IMR-90 (cell line): ENCODE results near the gene CALR. TPM values are rescaled to one million over a fixed set of nuclear protein-coding genes. Genes with fewer than 3 reads are reported as not detected.

Source experiments
- ATAC-seq: fragments of 200-7000 bp; cut with Tn5 transposase; 2 replicates; pipeline ENCODE4 v1.9.1; 2020; ENCODE audit warnings: low read depth, mild to moderate bottlenecking, moderate library complexity
- BruUV-seq: library from RNA; stranded (reverse); fragments of 400-500 nt; replicated peaks from 2 replicates; lab custom pipeline; 2021; lab: Mats Ljungman, UMichigan
- CTCF ChIA-PET: fragments of 300-600 bp; formaldehyde crosslinking; extraction: SDS; loops from one replicate; lab custom pipeline; 2021; ENCODE audit warnings: antibody characterized with exemption; lab: Yijun Ruan, JAX
- POLR2A ChIA-PET: fragments of 300-600 bp; sonication (Branson Sonifier 250); formaldehyde crosslinking; loops from one replicate; lab custom pipeline; 2022; ENCODE audit warnings: antibody characterized with exemption; ENCODE audit not compliant: unreplicated experiment; lab: Charles Lee
- DNase-seq: peaks from one replicate; pipeline ENCODE4 v3.0.0; 2013
- H2AFZ ChIP-seq: replicated peaks from 2 replicates; pipeline ENCODE3; 2013; ENCODE audit warnings: low read length, mild to moderate bottlenecking; ENCODE audit not compliant: poor library complexity
- H2AK5ac ChIP-seq: 2 replicates; pipeline ENCODE4 v1.6.1; 2013; ENCODE audit warnings: low read depth, low read length, inconsistent platforms
- H2AK9ac ChIP-seq: replicated peaks from 2 replicates; pipeline ENCODE3; 2013; ENCODE audit warnings: mild to moderate bottlenecking, low read depth, low read length, moderate library complexity; ENCODE audit not compliant: poor library complexity
- H2BK120ac ChIP-seq: 2 replicates; pipeline ENCODE4 v1.6.1; 2013; ENCODE audit warnings: low read depth, low read length, inconsistent platforms
- H2BK15ac ChIP-seq: 3 replicates; pipeline ENCODE4 v1.6.1; 2013; ENCODE audit warnings: low read depth, low read length, inconsistent platforms
- H2BK20ac ChIP-seq: 2 replicates; pipeline ENCODE4 v1.6.1; 2013; ENCODE audit warnings: low read depth, mild to moderate bottlenecking, inconsistent platforms, low read length, moderate library complexity
- H2BK5ac ChIP-seq: 2 replicates; pipeline ENCODE4 v1.6.1; 2013; ENCODE audit warnings: mild to moderate bottlenecking, low read depth, low read length, inconsistent platforms; ENCODE audit not compliant: poor library complexity, severe bottlenecking
- H3K14ac ChIP-seq: replicated peaks from 2 replicates; pipeline ENCODE4 v1.6.1; 2013; ENCODE audit warnings: low read depth, low read length, inconsistent platforms
- H3K18ac ChIP-seq: 2 replicates; pipeline ENCODE4 v1.6.1; 2013; ENCODE audit warnings: low read depth, low read length, control low read depth
- H3K23ac ChIP-seq: 2 replicates; pipeline ENCODE4 v1.6.1; 2013; ENCODE audit warnings: low read depth, low read length, inconsistent platforms
- H3K27ac ChIP-seq: 2 replicates; pipeline ENCODE4 v1.5.1; 2013; ENCODE audit warnings: mild to moderate bottlenecking, control low read depth, low read length; ENCODE audit not compliant: insufficient read depth
- H3K27me3 ChIP-seq: 2 replicates; pipeline ENCODE4 v1.6.1; 2013; ENCODE audit warnings: low read length; ENCODE audit not compliant: control insufficient read depth, insufficient read depth
- H3K36me3 ChIP-seq: 2 replicates; pipeline ENCODE4 v1.6.1; 2013; ENCODE audit warnings: low read length, mixed read lengths; ENCODE audit not compliant: control insufficient read depth, insufficient read depth
- H3K4ac ChIP-seq: 2 replicates; pipeline ENCODE4 v1.6.1; 2013; ENCODE audit warnings: low read depth, low read length, inconsistent platforms
- H3K4me1 ChIP-seq: 2 replicates; pipeline ENCODE4 v1.6.1; 2013; ENCODE audit warnings: low read length, mixed read lengths; ENCODE audit not compliant: control insufficient read depth, insufficient read depth
- H3K4me2 ChIP-seq: 2 replicates; pipeline ENCODE4 v1.6.1; 2013; ENCODE audit warnings: low read depth, mild to moderate bottlenecking, control low read depth, low read length, moderate library complexity
- H3K4me3 ChIP-seq: 2 replicates; pipeline ENCODE4 v1.5.1; 2013; ENCODE audit warnings: low read depth, mild to moderate bottlenecking, control low read depth, low read length, moderate library complexity; ENCODE audit not compliant: insufficient read depth
- H3K56ac ChIP-seq: 2 replicates; pipeline ENCODE4 v1.6.1; 2013; ENCODE audit warnings: low read length, inconsistent platforms; ENCODE audit not compliant: insufficient read depth; ENCODE audit errors: extremely low read depth
- H3K79me1 ChIP-seq, 2 experiments: 2 replicates each; pipeline ENCODE4 v1.6.1; 2013; ENCODE audit warnings: low read length in 2 of 2, inconsistent platforms in 1 of 2, low read depth in 1 of 2
- H3K9ac ChIP-seq: 2 replicates; pipeline ENCODE4 v1.6.1; 2013; ENCODE audit warnings: low read depth, low read length, control low read depth
- H3K9me1 ChIP-seq: 2 replicates; pipeline ENCODE4 v1.6.1; 2013; ENCODE audit warnings: low read length, inconsistent platforms; ENCODE audit not compliant: insufficient read depth
- H3K9me3 ChIP-seq: 2 replicates; pipeline ENCODE4 v1.6.1; 2013; ENCODE audit warnings: low read length; ENCODE audit not compliant: control insufficient read depth, insufficient read depth
- H4K20me1 ChIP-seq: 2 replicates; pipeline ENCODE4 v1.6.1; 2013; ENCODE audit warnings: low read length, inconsistent platforms; ENCODE audit not compliant: insufficient read depth
- H4K5ac ChIP-seq: 2 replicates; pipeline ENCODE4 v1.6.1; 2013; ENCODE audit warnings: mild to moderate bottlenecking, low read depth, low read length, control low read depth
- H4K8ac ChIP-seq, 2 experiments: 2 replicates each; pipeline ENCODE4 v1.6.1; 2013; ENCODE audit warnings: low read depth in 2 of 2, low read length in 2 of 2, control low read depth in 1 of 2, inconsistent platforms in 1 of 2
- H4K91ac ChIP-seq: 2 replicates; pipeline ENCODE4 v1.6.1; 2013; ENCODE audit warnings: low read depth, low read length, inconsistent platforms; ENCODE audit not compliant: insufficient read depth
- BHLHE40 ChIP-seq: fragments of 150-350 bp; IDR thresholded peaks from 2 replicates; pipeline ENCODE4 v1.6.1; 2016; ENCODE audit warnings: mild to moderate bottlenecking, low read depth, low read length
- CEBPB ChIP-seq: IDR thresholded peaks from 2 replicates; pipeline ENCODE4 v1.6.1; 2012; ENCODE audit warnings: low read depth, low read length, improper control_type of control experiment
- CHD1 ChIP-seq: IDR thresholded peaks from 2 replicates; pipeline ENCODE4 v1.6.1; 2012; ENCODE audit warnings: low read depth, low read length, improper control_type of control experiment
- CTCF ChIP-seq: conservative IDR thresholded peaks from 2 replicates; pipeline ENCODE4 v1.5.1; 2012; ENCODE audit warnings: mild to moderate bottlenecking, low read depth, low read length, improper control_type of control experiment
- FOS ChIP-seq: fragments of 150-350 bp; IDR thresholded peaks from 2 replicates; pipeline ENCODE4 v1.6.1; 2016; ENCODE audit warnings: low read depth, low read length
- MAFK ChIP-seq: IDR thresholded peaks from 2 replicates; pipeline ENCODE4 v1.6.1; 2012; ENCODE audit warnings: low read depth, low read length, improper control_type of control experiment
- MAZ ChIP-seq: IDR thresholded peaks from 2 replicates; pipeline ENCODE4 v1.6.1; 2012; ENCODE audit warnings: low read depth, mild to moderate bottlenecking, low read length, improper control_type of control experiment, moderate library complexity, borderline replicate concordance
- MXI1 ChIP-seq: IDR thresholded peaks from 2 replicates; pipeline ENCODE4 v1.6.1; 2012; ENCODE audit warnings: low read depth, mild to moderate bottlenecking, low read length, moderate library complexity, borderline replicate concordance
- POLR2A ChIP-seq: IDR thresholded peaks from 2 replicates; pipeline ENCODE4 v1.6.1; 2012; ENCODE audit warnings: mild to moderate bottlenecking, low read depth, low read length
- RAD21 ChIP-seq: IDR thresholded peaks from 2 replicates; pipeline ENCODE4 v1.6.1; 2012; ENCODE audit warnings: low read length, improper control_type of control experiment
- RFX5 ChIP-seq: IDR thresholded peaks from 2 replicates; pipeline ENCODE4 v1.8.0; 2012; ENCODE audit warnings: low read depth, mild to moderate bottlenecking, low read length, moderate library complexity
- USF2 ChIP-seq: fragments of 150-350 bp; IDR thresholded peaks from 2 replicates; pipeline ENCODE4 v1.6.1; 2017; ENCODE audit warnings: mild to moderate bottlenecking, antibody characterized with exemption, low read length, low read depth
- WGBS, 2 experiments: methylation state at CpG; one replicate each; pipeline versions ENCODE4 v1.1.5 to v1.1.7; 2013; ENCODE audit warnings: missing lambda C conversion rate in 2 of 2; ENCODE audit not compliant: insufficient read length in 1 of 2; ENCODE audit errors: extremely low coverage in 2 of 2; 5-methylcytosine and 5-hydroxymethylcytosine counted together
- dilution Hi-C: fragments of 300-500 bp; cut with HindIII; formaldehyde crosslinking; loops from one replicate; pipeline ENCODE4 v1.14.3; 2018; ENCODE audit warnings: low sequenced_read_pairs; ENCODE audit not compliant: unreplicated experiment
- in situ Hi-C: fragments of 300-500 bp; cut with MboI; formaldehyde crosslinking; loops from 3 replicates; pipeline ENCODE4 v1.14.3; 2019; ENCODE audit warnings: low sequenced_read_pairs, inconsistent platforms, mixed read lengths
- intact Hi-C: fragments of 100-400 bp; cut with micrococcal nuclease; formaldehyde crosslinking; loops from 2 replicates; pipeline ENCODE4 v1.10.0; 2022
- polyA plus RNA-seq, 3 experiments: library from polyadenylated mRNA; depleted of rRNA; stranded (reverse); fragments of >200 nt; gene quantifications; 2 replicates each; pipeline ENCODE4 v1.2.3, GENCODE V29; 2012; ENCODE audit warnings: low replicate concordance in 1 of 3
- total RNA-seq: library from RNA; depleted of rRNA; stranded (reverse); fragments of >200 nt; gene quantifications from 2 replicates; pipeline ENCODE4 v1.2.3, GENCODE V29; 2012

CALR gene
- total and polyA plus RNA-seq, 2 of the 4 experiments (the other 2 are of a cell fraction) = 1,932 to 3,358 TPM

GRCh38 chr19:12921047-12921446 is 17.4 kb upstream of the CALR start:
- Histone ChIP-seq H2AK5ac (no peak overlapping the region), H3K4me1 (no peaks in the 10 kb centered on the region), H4K5ac (no peak overlapping the region), H2AK9ac (no peak overlapping the region), H3K23ac (no peak overlapping the region), H2AFZ (no peak overlapping the region), H4K20me1 (no peaks in the 10 kb centered on the region; the same call in 1 of the 2 replicates), H3K27me3 (no peaks in the 10 kb centered on the region), H3K4me3 (no peak overlapping the region), H3K4ac (no peak overlapping the region), H3K27ac (no peak overlapping the region), H3K14ac (no peak overlapping the region), H3K79me1 (peaks cover 0 to 10% of the 10 kb centered on the region in 2 experiments; a peak in 1 of 4 replicates), H3K36me3 (peaks cover 30% of the 10 kb centered on the region), H3K9me3 (no peaks in the 10 kb centered on the region), H4K8ac (no peak overlapping the region), H2BK120ac (no peak overlapping the region), H2BK20ac (no peak overlapping the region), H3K4me2 (no peak overlapping the region), H3K56ac (no peak overlapping the region), H4K91ac (no peak overlapping the region), H3K18ac (no peak overlapping the region), H2BK5ac (no peak overlapping the region), H3K9me1 (no peaks in the 10 kb centered on the region), H3K9ac (no peak overlapping the region), H2BK15ac (no peak overlapping the region)
- ATAC-seq = no peak
- POLR2A ChIA-PET = interaction anchor here (1.1 kb wide), 1 partner anchor 12 kb away, joined by 4 read pairs; the partner anchor contains the start of gene FARSA
- no peak for TF ChIP-seq USF2
- TF ChIP-seq RAD21 = no peak
- no peak for TF ChIP-seq POLR2A
- TF ChIP-seq CHD1 = no peak
- TF ChIP-seq CTCF = no peak
- no peak for TF ChIP-seq MXI1
- no peak for TF ChIP-seq MAFK
- TF ChIP-seq RFX5 = no peak
- TF ChIP-seq BHLHE40 = no peak
- no peak for TF ChIP-seq CEBPB
- no peak for TF ChIP-seq FOS
- no peak for TF ChIP-seq MAZ
- CTCF ChIA-PET = interaction anchor here (0.6 kb wide), 1 partner anchor 927 kb away, joined by 3 read pairs; no protein-coding TSS in a partner anchor
- BruUV-seq = no TSS peak
- intact Hi-C loops (no loop called here), dilution Hi-C loops (no loop called here), in situ Hi-C loops (no loop called here)
- no CpG with 5 or more reads among the region's 3 CpGs for WGBS, 2 experiments
- no peak for DNase-seq
